ENCODE results near the gene CDH4. TPM values are rescaled to one million over a fixed set of nuclear protein-coding genes. Genes with fewer than 3 reads are reported as not detected.

Gene CDH4
- total RNA-seq, 4 donors from 2014 or later: not detected

DNA sequence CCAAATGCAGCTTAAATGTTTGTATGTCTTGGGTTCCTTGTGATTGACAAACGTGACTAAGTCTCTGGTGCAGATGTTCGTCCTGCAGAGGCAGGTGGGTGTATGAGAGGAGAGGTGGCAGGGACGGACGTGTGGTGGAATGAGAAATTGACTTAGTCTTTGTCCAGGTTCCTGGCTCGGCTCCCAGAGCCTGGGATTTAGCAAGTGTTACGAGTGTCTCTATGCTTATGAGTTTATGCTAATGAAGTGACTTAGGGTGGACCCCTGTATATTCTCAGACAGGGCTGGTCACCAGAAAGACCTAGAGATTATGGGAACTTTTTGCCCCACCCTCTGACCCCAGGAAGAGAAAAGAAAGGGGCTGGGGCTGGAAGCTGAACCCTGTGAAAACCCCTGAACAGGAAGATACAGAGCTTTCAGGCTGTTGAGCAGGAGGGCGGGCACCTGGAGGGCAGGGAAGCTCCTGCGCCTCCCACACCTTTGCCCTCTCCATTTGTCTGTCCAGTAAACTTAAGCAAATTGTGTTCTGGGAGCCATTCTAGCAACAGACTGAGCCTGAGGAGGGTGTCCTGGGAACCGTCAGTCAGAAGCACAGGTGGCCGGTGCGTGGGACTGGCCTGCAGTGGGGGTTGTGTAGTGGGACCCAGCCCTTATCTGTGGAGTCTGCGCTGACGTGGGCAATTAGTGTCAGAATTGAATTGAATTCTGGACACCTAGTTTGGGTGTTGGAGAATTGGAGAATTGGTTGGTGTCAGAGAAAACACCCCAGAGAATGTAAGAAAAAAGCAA lies 362.1 kb downstream of the CDH4 start:
- H3K9me3 ChIP-seq: no peaks in the 10 kb centered on the region
- no peaks in the 10 kb centered on the region for H3K4me1 ChIP-seq
- peaks cover 5% of the 10 kb centered on the region for H3K27me3 ChIP-seq
- H3K4me3 ChIP-seq: no peak overlapping the region
- 59 to 64% methylated on average over 4 to 13 of the region's 13 CpGs for WGBS, 2 donors (ENCODE audit: low coverage in 1 of 2)
- no peaks in the 10 kb centered on the region for H3K36me3 ChIP-seq
- DNase-seq: no peak
- no peak overlapping the region for H3K27ac ChIP-seq
- in situ Hi-C loops (cut with MboI; ENCODE audit: low pct_ligation_motif_present in 1 of 4, low pct_unique_long_range_greater_than_20kb in 1 of 4, low sequenced_read_pairs in 3 of 4) (no loop called here), intact Hi-C loops (cut with DNase I; ENCODE audit: low total_unique reads) (no loop called here)
- TF ChIP-seq POLR2A (IDR thresholded peaks at IDR 0.05) (no peak), POLR2AphosphoS5 (IDR thresholded peaks at IDR 0.05) (no peak), EP300 (IDR thresholded peaks at IDR 0.05; ENCODE audit: low read depth) (no peak), CTCF (IDR thresholded peaks at IDR 0.05) (no peak)

DNA sequence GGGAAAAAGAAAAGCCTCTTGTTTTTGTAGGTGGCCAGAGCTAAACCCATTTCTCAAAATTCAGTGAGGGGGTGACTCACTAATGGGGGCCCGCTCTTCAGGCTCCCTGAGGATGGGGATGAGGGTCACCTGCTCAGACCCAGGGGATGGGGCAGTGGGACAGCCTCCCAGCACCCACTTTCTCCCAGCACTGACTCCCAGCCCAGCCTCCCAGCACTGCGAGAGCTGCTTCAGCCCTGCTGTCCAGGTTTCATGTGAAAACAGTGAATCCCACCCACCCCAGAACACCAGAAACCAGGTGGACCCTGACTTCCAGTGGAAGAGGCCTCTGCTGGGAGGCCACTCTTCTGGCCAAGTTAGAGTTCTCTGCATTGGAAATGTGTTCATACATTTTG lies 362.6 kb downstream of the CDH4 start:
- Histone ChIP-seq H3K27ac (no peak overlapping the region), H3K4me1 (no peaks in the 10 kb centered on the region), H3K36me3 (no peaks in the 10 kb centered on the region), H3K4me3 (no peak overlapping the region), H3K27me3 (peaks cover 5% of the 10 kb centered on the region), H3K9me3 (no peaks in the 10 kb centered on the region)
- in situ Hi-C loops (cut with MboI; ENCODE audit: low pct_ligation_motif_present in 1 of 4, low pct_unique_long_range_greater_than_20kb in 1 of 4, low sequenced_read_pairs in 3 of 4): no loop called here
- no peak for DNase-seq
- no peak for TF ChIP-seq EP300 (IDR thresholded peaks at IDR 0.05; ENCODE audit: low read depth)
- no peak for TF ChIP-seq POLR2AphosphoS5 (IDR thresholded peaks at IDR 0.05)
- TF ChIP-seq POLR2A (IDR thresholded peaks at IDR 0.05): no peak
- TF ChIP-seq CTCF (IDR thresholded peaks at IDR 0.05): no peak
- 33 to 76% methylated on average over 1 to 2 of the region's 2 CpGs for WGBS, 2 donors (ENCODE audit: low coverage in 1 of 2)
- intact Hi-C loops (cut with DNase I; ENCODE audit: low total_unique reads): no loop called here

DNA sequence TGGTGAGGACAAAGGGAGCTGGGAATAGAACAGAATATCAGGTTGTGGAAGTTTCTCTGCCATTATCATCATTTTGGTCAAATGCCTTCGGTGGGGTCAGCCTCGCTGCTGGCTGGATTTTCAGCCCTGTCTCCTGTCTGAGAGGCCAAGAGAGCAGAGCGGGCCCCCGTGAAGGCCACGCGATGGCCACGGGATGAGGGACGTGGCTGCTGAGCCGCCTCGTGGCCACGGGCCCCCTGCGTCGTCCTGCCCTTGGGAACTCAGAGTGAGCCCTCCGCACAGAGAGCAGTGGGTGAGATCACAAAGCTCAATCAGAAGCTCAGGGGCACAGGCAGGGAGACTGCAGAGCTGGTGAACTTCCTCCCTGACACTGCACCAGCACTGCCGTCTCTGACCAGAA lies 363.7 kb downstream of the CDH4 start:
- in situ Hi-C loops (cut with MboI; ENCODE audit: low pct_ligation_motif_present in 1 of 4, low pct_unique_long_range_greater_than_20kb in 1 of 4, low sequenced_read_pairs in 3 of 4): no loop called here

GRCh38 chr20:61619751-61620150 lies 367.7 kb downstream of the CDH4 start:
- H3K36me3 ChIP-seq: no peaks in the 10 kb centered on the region
- DNase-seq: no peak
- WGBS, 2 donors (ENCODE audit: low coverage in 1 of 2): 86 to 100% methylated on average over 1 to 10 of the region's 10 CpGs
- in situ Hi-C loops (cut with MboI; ENCODE audit: low pct_ligation_motif_present in 1 of 4, low pct_unique_long_range_greater_than_20kb in 1 of 4, low sequenced_read_pairs in 3 of 4): no loop called here
- intact Hi-C loops (cut with DNase I; ENCODE audit: low total_unique reads): no loop called here
- H3K4me3 ChIP-seq: no peak overlapping the region
- no peaks in the 10 kb centered on the region for H3K4me1 ChIP-seq
- H3K9me3 ChIP-seq: no peaks in the 10 kb centered on the region
- no peak overlapping the region for H3K27ac ChIP-seq
- H3K27me3 ChIP-seq: no peaks in the 10 kb centered on the region
- no peak for TF ChIP-seq CTCF (IDR thresholded peaks at IDR 0.05)
- no peak for TF ChIP-seq POLR2AphosphoS5 (IDR thresholded peaks at IDR 0.05)
- no peak for TF ChIP-seq EP300 (IDR thresholded peaks at IDR 0.05; ENCODE audit: low read depth)
- no peak for TF ChIP-seq POLR2A (IDR thresholded peaks at IDR 0.05)

More for the DNA sequence above, 363.7 kb downstream of the CDH4 start:
- no peaks in the 10 kb centered on the region for H3K9me3 ChIP-seq
- no peak for DNase-seq
- 92 to 94% methylated on average over 5 to 15 of the region's 15 CpGs for WGBS, 2 donors (ENCODE audit: low coverage in 1 of 2)
- no peaks in the 10 kb centered on the region for H3K4me1 ChIP-seq
- TF ChIP-seq POLR2A (IDR thresholded peaks at IDR 0.05) (no peak), EP300 (IDR thresholded peaks at IDR 0.05; ENCODE audit: low read depth) (no peak)
- H3K4me3 ChIP-seq: no peak overlapping the region
- H3K27me3 ChIP-seq: peaks cover 5% of the 10 kb centered on the region
- no peak overlapping the region for H3K27ac ChIP-seq
- no peaks in the 10 kb centered on the region for H3K36me3 ChIP-seq
- intact Hi-C loops (cut with DNase I; ENCODE audit: low total_unique reads): no loop called here
